CD8-positive, alpha-beta memory T cell (primary cell): ENCODE results near the gene HOXD8. TPM values are rescaled to one million over a fixed set of nuclear protein-coding genes. Genes with fewer than 3 reads are reported as not detected.

ENCODE experiments used
- CTCF ChIA-PET: fragments of 350-600 bp; sonication (Branson Sonifier 250); formaldehyde crosslinking; loops from one replicate; lab custom pipeline; 2021; ENCODE audit warnings: antibody characterized with exemption; lab: Charles Lee
- POLR2A ChIA-PET: fragments of 350-600 bp; sonication (Branson Sonifier 250); formaldehyde crosslinking; loops from one replicate; lab custom pipeline; 2021; ENCODE audit warnings: antibody characterized with exemption; lab: Charles Lee
- DNase-seq, 5 donors: peaks; one replicate each; pipeline versions ENCODE4 v3.0.0 to v3.0.0-alpha.2; 2020 to 2022; ENCODE audit warnings: mixed read lengths in 1 of 5
- H3K27ac ChIP-seq: one replicate; pipeline ENCODE4 v1.7.0; 2013; ENCODE audit warnings: low read depth, mild to moderate bottlenecking, low read length, moderate library complexity
- H3K27me3 ChIP-seq: 2 replicates; pipeline ENCODE4 v1.7.0; 2013; ENCODE audit warnings: low read length, mild to moderate bottlenecking; ENCODE audit not compliant: insufficient read depth, poor library complexity, severe bottlenecking
- H3K36me3 ChIP-seq: 2 replicates; pipeline ENCODE4 v1.7.0; 2013; ENCODE audit warnings: mild to moderate bottlenecking, low read length, moderate library complexity; ENCODE audit not compliant: insufficient read depth
- H3K4me1 ChIP-seq: 2 replicates; pipeline ENCODE4 v1.7.0; 2013; ENCODE audit warnings: mild to moderate bottlenecking, low read length, moderate library complexity; ENCODE audit not compliant: insufficient read depth
- H3K4me3 ChIP-seq: 2 replicates; pipeline ENCODE4 v1.7.0; 2013; ENCODE audit warnings: mild to moderate bottlenecking, low read length
- H3K9me3 ChIP-seq: 2 replicates; pipeline ENCODE4 v1.7.0; 2013; ENCODE audit warnings: mild to moderate bottlenecking, low read length
- H3K27ac Mint-ChIP-seq, 8 donors: one replicate each; pipeline ENCODE4 v1.8.0; 2020 to 2021; ENCODE audit warnings: mixed read lengths in 8 of 8, mild to moderate bottlenecking in 6 of 8, inconsistent platforms in 3 of 8, moderate library complexity in 3 of 8
- H3K27me3 Mint-ChIP-seq, 2 donors: one replicate each; pipeline ENCODE4 v1.8.0; 2020 to 2021; ENCODE audit warnings: mixed read lengths in 2 of 2, mild to moderate bottlenecking in 1 of 2, moderate library complexity in 1 of 2
- H3K36me3 Mint-ChIP-seq, 3 donors: one replicate each; pipeline ENCODE4 v1.8.0; 2020 to 2021; ENCODE audit warnings: mixed read lengths in 3 of 3, inconsistent platforms in 1 of 3, mild to moderate bottlenecking in 1 of 3
- H3K4me1 Mint-ChIP-seq, 3 donors: one replicate each; pipeline ENCODE4 v1.8.0; 2020 to 2021; ENCODE audit warnings: mixed read lengths in 3 of 3, inconsistent platforms in 1 of 3, mild to moderate bottlenecking in 1 of 3
- H3K4me3 Mint-ChIP-seq, 7 donors: one replicate each; pipeline ENCODE4 v1.8.0; 2020 to 2021; ENCODE audit warnings: mixed read lengths in 7 of 7, mild to moderate bottlenecking in 6 of 7, moderate library complexity in 4 of 7, inconsistent platforms in 2 of 7
- H3K9me3 Mint-ChIP-seq, 5 donors: one replicate each; pipeline ENCODE4 v1.8.0; 2020 to 2022; ENCODE audit warnings: mixed read lengths in 5 of 5, mild to moderate bottlenecking in 3 of 5, moderate library complexity in 2 of 5, inconsistent platforms in 1 of 5
- polyA plus RNA-seq: library from polyadenylated mRNA; unstranded; fragments of 300-500 nt; fragmentation: Illumina TruSeq; gene quantifications from one replicate; pipeline ENCODE4 v1.2.3, GENCODE V29; 2021
- total RNA-seq, 2 experiments: library from RNA; stranded (reverse); gene quantifications; one replicate each; pipeline ENCODE4 v1.2.3, GENCODE V29; 2021

The HOXD8 gene
- total and polyA plus RNA-seq, 3 experiments from 2014 or later = not detected

DNA sequence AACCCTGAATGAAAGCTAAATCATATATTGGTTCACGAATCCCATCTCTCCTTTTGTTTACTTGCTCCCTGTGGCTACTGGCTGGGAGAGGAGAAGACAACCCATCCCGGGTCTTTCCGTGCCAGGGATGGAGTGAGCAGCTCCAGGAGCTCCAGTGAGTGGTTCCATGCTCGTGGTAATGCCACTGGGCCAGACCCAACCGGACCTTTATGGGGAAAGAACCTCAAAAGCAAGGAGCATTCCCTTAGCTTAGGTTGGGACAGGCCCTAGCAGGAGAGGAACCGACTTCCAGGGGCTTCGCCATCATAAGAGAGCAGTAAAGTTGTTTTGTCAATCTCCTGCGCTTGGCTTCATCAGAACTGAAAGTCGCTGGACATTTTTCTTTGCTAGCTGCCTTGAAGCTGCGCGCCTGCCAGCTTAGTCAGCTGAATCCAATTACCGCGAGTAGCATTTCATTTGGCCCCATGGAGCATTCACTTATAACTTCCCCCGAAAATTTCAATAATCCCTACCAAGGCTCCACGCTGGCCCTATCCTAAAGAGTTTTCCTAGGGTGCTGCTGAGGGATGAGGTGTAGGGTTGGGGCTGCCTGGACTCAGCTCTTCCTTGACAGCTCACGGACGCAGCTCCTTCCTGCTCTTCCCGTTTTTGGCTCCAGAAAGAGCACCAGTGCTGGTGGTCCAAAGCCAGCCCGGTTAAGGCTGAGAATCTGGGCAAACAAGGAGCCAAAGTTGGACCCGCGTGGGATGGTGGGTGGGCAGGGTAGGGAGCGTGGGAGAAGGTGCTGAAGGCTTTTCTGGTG is 32.5 kb downstream of the HOXD8 start:
- no peak overlapping the region for H3K4me3 ChIP-seq
- H3K4me1 Mint-ChIP-seq = peaks cover 11 to 21% (median 20%) of the 10 kb centered on the region in 3 donors
- H3K4me3 Mint-ChIP-seq = peak overlapping the region in 1 of 7 donors; percentile 6
- peaks cover 76 to 88% of the 10 kb centered on the region in 2 donors for H3K27me3 Mint-ChIP-seq
- H3K27me3 ChIP-seq = peaks cover 85% of the 10 kb centered on the region
- no peak for DNase-seq
- H3K27ac Mint-ChIP-seq = no peak overlapping the region
- H3K36me3 Mint-ChIP-seq = no peaks in the 10 kb centered on the region
- H3K4me1 ChIP-seq = peaks cover 5% of the 10 kb centered on the region
- peaks cover 0 to 16% (median 5%) of the 10 kb centered on the region in 5 donors for H3K9me3 Mint-ChIP-seq
- H3K9me3 ChIP-seq = no peaks in the 10 kb centered on the region
- ChIA-PET CTCF (interaction anchor here (1.0 to 1.2 kb wide), 3 partner anchors 9 to 293 kb away, joined by 3 read pairs; no protein-coding TSS in a partner anchor), POLR2A (no interaction called here)
- no peaks in the 10 kb centered on the region for H3K36me3 ChIP-seq
- no peak overlapping the region for H3K27ac ChIP-seq

GRCh38 chr2:176162911-176163671 is 33.6 kb downstream of the HOXD8 start:
- H3K27ac Mint-ChIP-seq = peak overlapping the region in 2 of 8 donors; percentile 35 to 58
- H3K36me3 Mint-ChIP-seq = no peaks in the 10 kb centered on the region
- H3K9me3 Mint-ChIP-seq = peaks cover 0 to 19% (median 7%) of the 10 kb centered on the region in 5 donors
- no peak for DNase-seq
- H3K27me3 ChIP-seq = peaks cover 76% of the 10 kb centered on the region
- H3K36me3 ChIP-seq = no peaks in the 10 kb centered on the region
- H3K9me3 ChIP-seq = no peaks in the 10 kb centered on the region
- peak overlapping the region in 1 of 7 donors; percentile 8 for H3K4me3 Mint-ChIP-seq
- ChIA-PET CTCF (interaction anchor here (1.0 kb wide), 2 partner anchors 8 to 292 kb away, joined by 3 read pairs; no protein-coding TSS in a partner anchor), POLR2A (no interaction called here)
- peaks cover 78 to 90% of the 10 kb centered on the region in 2 donors for H3K27me3 Mint-ChIP-seq
- peaks cover 8 to 15% (median 14%) of the 10 kb centered on the region in 3 donors for H3K4me1 Mint-ChIP-seq
- H3K4me3 ChIP-seq = no peak overlapping the region
- H3K27ac ChIP-seq = no peak overlapping the region
- H3K4me1 ChIP-seq = no peaks in the 10 kb centered on the region

DNA sequence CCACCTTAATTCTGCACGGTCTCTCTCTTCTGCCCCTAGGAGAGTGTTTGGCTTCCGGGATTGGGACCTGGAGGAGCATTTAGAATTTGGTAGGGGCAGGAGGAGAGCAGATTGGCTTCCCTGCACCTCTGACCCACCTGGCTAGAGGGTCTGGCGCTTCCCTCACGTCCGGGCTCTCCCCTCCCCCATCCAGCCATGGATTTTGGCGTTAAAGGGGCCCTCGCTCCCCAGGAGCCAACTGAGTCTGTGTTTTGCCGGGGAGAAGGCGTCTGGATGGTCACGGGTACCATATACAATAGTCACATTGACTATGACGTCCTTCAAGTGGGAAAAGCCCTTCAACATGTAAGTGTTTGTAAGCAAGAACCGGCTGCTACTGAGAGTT is 34.2 kb downstream of the HOXD8 start:
- H3K4me1 Mint-ChIP-seq = peaks cover 6 to 11% (median 10%) of the 10 kb centered on the region in 3 donors
- CTCF ChIA-PET = no interaction called here
- H3K9me3 Mint-ChIP-seq = peaks cover 0 to 17% (median 7%) of the 10 kb centered on the region in 5 donors
- H3K27ac Mint-ChIP-seq = peak overlapping the region in 2 of 8 donors; percentile 35 to 58
- H3K4me3 Mint-ChIP-seq = peak overlapping the region in 1 of 7 donors; percentile 42
- POLR2A ChIA-PET = no interaction called here
- Histone ChIP-seq H3K27ac (no peak overlapping the region), H3K4me3 (no peak overlapping the region), H3K4me1 (no peaks in the 10 kb centered on the region), H3K36me3 (no peaks in the 10 kb centered on the region), H3K27me3 (peaks cover 72% of the 10 kb centered on the region), H3K9me3 (no peaks in the 10 kb centered on the region)
- H3K36me3 Mint-ChIP-seq = no peaks in the 10 kb centered on the region
- no peak for DNase-seq
- H3K27me3 Mint-ChIP-seq = peaks cover 74 to 84% of the 10 kb centered on the region in 2 donors

- H3K36me3 Mint-ChIP-seq = no peaks in the 10 kb centered on the region
- H3K4me3 ChIP-seq = no peak overlapping the region
- no peaks in the 10 kb centered on the region for H3K4me1 ChIP-seq
- peaks cover 0 to 17% (median 7%) of the 10 kb centered on the region in 5 donors for H3K9me3 Mint-ChIP-seq
- peaks cover 71% of the 10 kb centered on the region for H3K27me3 ChIP-seq
- no peak for DNase-seq
- no peaks in the 10 kb centered on the region for H3K36me3 ChIP-seq
- H3K27ac Mint-ChIP-seq = peak overlapping the region in 2 of 8 donors; percentile 4 to 45
- no peak overlapping the region for H3K27ac ChIP-seq
- peak overlapping the region in 4 of 7 donors; percentile 5 to 42 (median 31) for H3K4me3 Mint-ChIP-seq
- POLR2A ChIA-PET = no interaction called here
- H3K4me1 Mint-ChIP-seq = peaks cover 6 to 11% (median 10%) of the 10 kb centered on the region in 3 donors
- H3K9me3 ChIP-seq = no peaks in the 10 kb centered on the region
- peaks cover 74 to 87% of the 10 kb centered on the region in 2 donors for H3K27me3 Mint-ChIP-seq
- CTCF ChIA-PET = no interaction called here
Measured at GRCh38 chr2:176164201-176164600, 34.7 kb downstream of the HOXD8 start.

GRCh38 chr2:176164611-176165369 is 35.3 kb downstream of the HOXD8 start:
- no peak overlapping the region for H3K4me3 ChIP-seq
- DNase-seq = no peak
- peaks cover 77 to 88% of the 10 kb centered on the region in 2 donors for H3K27me3 Mint-ChIP-seq
- peaks cover 66% of the 10 kb centered on the region for H3K27me3 ChIP-seq
- H3K9me3 ChIP-seq = no peaks in the 10 kb centered on the region
- peaks cover 6 to 11% (median 10%) of the 10 kb centered on the region in 3 donors for H3K4me1 Mint-ChIP-seq
- POLR2A ChIA-PET = no interaction called here
- CTCF ChIA-PET = no interaction called here
- H3K27ac ChIP-seq = no peak overlapping the region
- peaks cover 0 to 4% (median 0%) of the 10 kb centered on the region in 3 donors for H3K36me3 Mint-ChIP-seq
- H3K4me1 ChIP-seq = no peaks in the 10 kb centered on the region
- peaks cover 0 to 17% (median 7%) of the 10 kb centered on the region in 5 donors for H3K9me3 Mint-ChIP-seq
- H3K4me3 Mint-ChIP-seq = peak overlapping the region in 3 of 7 donors; percentile 20 to 65 (median 22)
- peak overlapping the region in 1 of 8 donors; percentile 4 for H3K27ac Mint-ChIP-seq
- no peaks in the 10 kb centered on the region for H3K36me3 ChIP-seq

GRCh38 chr2:176165370-176166050 is 36.0 kb downstream of the HOXD8 start:
- H3K27me3 Mint-ChIP-seq = peaks cover 80 to 91% of the 10 kb centered on the region in 2 donors
- CTCF ChIA-PET = no interaction called here
- POLR2A ChIA-PET = no interaction called here
- H3K36me3 Mint-ChIP-seq = peaks cover 0 to 5% (median 0%) of the 10 kb centered on the region in 3 donors
- H3K27ac Mint-ChIP-seq = no peak overlapping the region
- no peak overlapping the region for H3K27ac ChIP-seq
- H3K27me3 ChIP-seq = peaks cover 66% of the 10 kb centered on the region
- no peaks in the 10 kb centered on the region for H3K36me3 ChIP-seq
- H3K4me1 Mint-ChIP-seq = peaks cover 6 to 11% (median 6%) of the 10 kb centered on the region in 3 donors
- H3K4me1 ChIP-seq = no peaks in the 10 kb centered on the region
- H3K4me3 Mint-ChIP-seq = no peak overlapping the region
- no peak overlapping the region for H3K4me3 ChIP-seq
- no peak for DNase-seq
- peaks cover 0 to 17% (median 7%) of the 10 kb centered on the region in 5 donors for H3K9me3 Mint-ChIP-seq
- no peaks in the 10 kb centered on the region for H3K9me3 ChIP-seq

GRCh38 chr2:176166272-176166671 is 36.8 kb downstream of the HOXD8 start:
- Histone ChIP-seq H3K4me1 (no peaks in the 10 kb centered on the region), H3K27ac (no peak overlapping the region), H3K27me3 (peaks cover 66% of the 10 kb centered on the region), H3K9me3 (no peaks in the 10 kb centered on the region), H3K36me3 (no peaks in the 10 kb centered on the region), H3K4me3 (no peak overlapping the region)
- Mint-ChIP-seq H3K27ac (no peak overlapping the region), H3K9me3 (peaks cover 0 to 14% (median 7%) of the 10 kb centered on the region in 5 donors), H3K36me3 (peaks cover 0 to 5% (median 0%) of the 10 kb centered on the region in 3 donors), H3K4me3 (no peak overlapping the region), H3K4me1 (peaks cover 4 to 11% (median 6%) of the 10 kb centered on the region in 3 donors), H3K27me3 (peaks cover 80 to 90% of the 10 kb centered on the region in 2 donors)
- POLR2A ChIA-PET = no interaction called here
- DNase-seq = no peak
- CTCF ChIA-PET = no interaction called here
